ENCODE results near the gene BAG5.

DNA sequence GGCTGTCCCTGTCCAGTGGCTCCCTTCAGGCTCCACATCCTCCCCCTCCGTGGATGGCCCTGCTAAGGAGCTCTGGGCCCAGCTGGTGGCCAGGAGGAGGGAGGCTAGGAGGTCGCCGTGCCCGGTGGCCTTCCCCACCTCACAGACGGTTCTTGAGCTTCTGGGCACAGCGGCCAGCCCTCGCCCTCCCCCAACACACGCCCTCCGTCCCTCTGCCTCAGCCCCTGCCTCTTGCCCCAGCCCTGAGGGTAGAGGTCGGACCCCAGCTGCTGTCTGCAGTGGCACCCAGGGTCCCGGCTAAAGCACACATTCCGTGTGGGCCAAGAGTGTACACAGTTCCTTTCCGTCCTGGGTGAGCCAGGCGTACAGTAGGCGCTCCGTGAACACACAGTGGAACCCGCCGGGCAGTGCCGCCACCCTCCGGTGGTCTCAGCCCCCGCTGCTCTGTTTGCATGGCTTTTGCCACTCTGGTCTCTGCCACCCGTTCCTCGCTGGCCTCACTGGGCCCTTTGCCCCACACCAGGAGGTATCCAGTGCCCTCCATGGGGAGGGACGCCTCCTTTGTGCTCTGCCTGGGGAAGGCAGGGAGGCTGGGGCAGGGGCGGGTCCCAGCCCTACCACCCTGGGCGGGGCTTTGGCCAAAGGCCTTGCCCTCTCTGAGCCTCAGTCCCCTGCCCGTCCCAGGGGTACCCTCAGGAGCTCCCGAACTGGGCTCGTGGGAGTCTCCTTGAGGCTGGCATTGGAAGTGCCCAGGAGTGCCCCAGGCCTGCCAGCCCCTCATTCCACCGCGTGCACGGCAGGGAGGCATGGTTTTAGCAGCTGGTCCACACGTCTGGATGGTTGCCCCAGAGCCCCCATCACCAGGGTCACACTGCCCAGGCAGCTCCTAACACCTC, 20.5 kb downstream of the BAG5 start:
- TF ChIP-seq CTCF (IDR thresholded peaks at IDR 0.05), result no peak
- TF ChIP-seq POLR2A (IDR thresholded peaks at IDR 0.05), result no peak

Measured in uterus (tissue), 2 donors.